Measurements from ENCODE around the gene ACAT2.

DNA sequence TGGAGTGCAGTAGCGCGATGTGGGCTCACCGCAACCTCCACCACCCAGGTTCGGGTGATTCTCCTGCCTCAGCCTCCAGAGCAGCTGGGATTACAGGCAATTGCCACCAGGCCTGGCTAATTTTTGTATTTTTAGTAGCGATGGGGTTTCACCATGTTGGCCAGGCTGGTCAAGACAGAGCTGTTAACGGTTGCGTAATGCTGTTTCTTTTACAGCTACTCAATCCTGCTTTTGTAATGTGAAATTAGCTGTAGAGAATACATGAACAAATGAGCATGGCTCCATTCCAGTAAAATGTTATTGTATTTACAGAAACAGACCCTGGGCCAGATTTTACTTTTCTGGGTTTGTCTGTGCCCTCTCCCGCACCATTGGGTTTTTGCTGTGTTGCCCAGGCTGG is 40.1 kb downstream of the ACAT2 start:
- TF ChIP-seq, protein P1, sequence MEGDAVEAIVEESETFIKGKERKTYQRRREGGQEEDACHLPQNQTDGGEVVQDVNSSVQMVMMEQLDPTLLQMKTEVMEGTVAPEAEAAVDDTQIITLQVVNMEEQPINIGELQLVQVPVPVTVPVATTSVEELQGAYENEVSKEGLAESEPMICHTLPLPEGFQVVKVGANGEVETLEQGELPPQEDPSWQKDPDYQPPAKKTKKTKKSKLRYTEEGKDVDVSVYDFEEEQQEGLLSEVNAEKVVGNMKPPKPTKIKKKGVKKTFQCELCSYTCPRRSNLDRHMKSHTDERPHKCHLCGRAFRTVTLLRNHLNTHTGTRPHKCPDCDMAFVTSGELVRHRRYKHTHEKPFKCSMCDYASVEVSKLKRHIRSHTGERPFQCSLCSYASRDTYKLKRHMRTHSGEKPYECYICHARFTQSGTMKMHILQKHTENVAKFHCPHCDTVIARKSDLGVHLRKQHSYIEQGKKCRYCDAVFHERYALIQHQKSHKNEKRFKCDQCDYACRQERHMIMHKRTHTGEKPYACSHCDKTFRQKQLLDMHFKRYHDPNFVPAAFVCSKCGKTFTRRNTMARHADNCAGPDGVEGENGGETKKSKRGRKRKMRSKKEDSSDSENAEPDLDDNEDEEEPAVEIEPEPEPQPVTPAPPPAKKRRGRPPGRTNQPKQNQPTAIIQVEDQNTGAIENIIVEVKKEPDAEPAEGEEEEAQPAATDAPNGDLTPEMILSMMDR (IDR thresholded peaks at IDR 0.05): no peak
- TF ChIP-seq EZH2 (IDR thresholded peaks at IDR 0.05): no peak
